Bronchial epithelial cell (primary cell): ENCODE data around the gene GPA33. TPM values are rescaled to one million over a fixed set of nuclear protein-coding genes. Genes with fewer than 3 reads are reported as not detected.
"Not testable (repeated sequence)": the region's sequence is repeated elsewhere in the genome, so short reads cannot be mapped to it uniquely, and the experiment has no call there.

Source experiments
- DNase-seq: peaks from one replicate; pipeline ENCODE4 v3.0.0-alpha.2; 2010; ENCODE audit warnings: low read depth
- FAIRE-seq: peaks from 2 replicates; lab custom pipeline; 2011; peaks lifted over from hg19 to GRCh38; lab: Jason Lieb, UNC
- H3K27me3 ChIP-seq: 2 replicates; pipeline ENCODE4 v1.5.1; 2011; ENCODE audit warnings: low read length; ENCODE audit not compliant: control insufficient read depth, insufficient read depth
- H3K36me3 ChIP-seq: 2 replicates; pipeline ENCODE4 v1.5.1; 2011; ENCODE audit warnings: low read length; ENCODE audit not compliant: control insufficient read depth, insufficient read depth
- H3K4me3 ChIP-seq: 2 replicates; pipeline ENCODE4 v1.5.1; 2011; ENCODE audit warnings: mild to moderate bottlenecking, low read depth, low read length, control low read depth
- CTCF ChIP-seq: IDR thresholded peaks from 2 replicates; pipeline ENCODE4 v1.5.1; 2011; ENCODE audit warnings: mild to moderate bottlenecking, moderate library complexity, low read length, control low read depth, inconsistent platforms; ENCODE audit not compliant: insufficient read depth, severe bottlenecking
- total RNA-seq: library from RNA; depleted of rRNA; stranded (reverse); fragments of >200 nt; gene quantifications from 2 replicates; pipeline ENCODE4 v1.2.1, GENCODE V29; 2014

The GPA33 gene
- total RNA-seq, 1 donor from 2014 or later, result not detected

DNA sequence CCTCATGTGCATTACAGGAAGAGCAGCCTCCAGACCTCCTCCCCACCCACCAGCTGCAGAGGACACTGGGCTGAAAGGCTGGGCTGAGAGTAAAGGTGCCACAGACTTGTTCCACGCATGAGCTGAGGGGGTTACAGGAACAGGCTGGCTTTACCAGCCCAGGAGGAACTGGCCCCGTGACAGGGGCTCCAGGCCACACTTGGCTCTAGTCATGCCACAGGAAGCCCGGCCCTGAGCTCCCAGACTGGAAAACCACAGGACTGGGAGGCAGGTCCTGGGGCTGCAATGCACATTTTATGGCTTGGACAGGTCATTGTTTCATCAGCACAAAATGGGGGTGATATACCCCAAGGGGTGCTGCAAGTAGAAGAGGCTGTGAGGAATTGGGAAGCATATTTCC lies 35.6 kb downstream of the GPA33 start:
- Histone ChIP-seq H3K36me3 (no peaks in the 10 kb centered on the region), H3K4me3 (no peak overlapping the region), H3K27me3 (no peaks in the 10 kb centered on the region)
- FAIRE-seq, result no peak
- TF ChIP-seq CTCF, result no peak
- no peak for DNase-seq

DNA sequence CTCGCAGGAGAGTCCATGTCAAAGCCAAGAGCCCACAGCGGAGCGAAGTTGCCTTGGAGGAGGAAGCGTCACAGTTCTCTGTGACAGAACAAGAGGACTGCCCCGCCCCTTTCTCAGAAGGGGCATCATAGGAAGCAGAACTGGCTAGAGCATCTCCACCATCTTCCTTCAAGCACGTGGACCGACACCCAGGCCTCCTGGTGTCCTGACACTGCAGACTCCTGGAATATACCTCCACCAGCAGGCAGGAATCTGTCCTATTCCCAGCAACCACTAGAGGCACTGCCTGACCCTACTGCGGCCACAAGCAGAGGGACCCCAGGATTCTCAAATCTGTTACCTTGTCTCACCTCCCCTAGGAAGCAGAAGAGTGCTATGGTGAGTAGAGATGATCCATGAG lies 37.8 kb downstream of the GPA33 start:
- FAIRE-seq, result no peak
- peak; percentile 13 for DNase-seq
- Histone ChIP-seq H3K27me3 (no peaks in the 10 kb centered on the region), H3K36me3 (no peaks in the 10 kb centered on the region), H3K4me3 (no peak overlapping the region)
- TF ChIP-seq CTCF, result peak; percentile 59

GRCh38 chr1:167051907-167052306 lies 38.3 kb downstream of the GPA33 start:
- Histone ChIP-seq H3K4me3 (no peak overlapping the region), H3K27me3 (no peaks in the 10 kb centered on the region), H3K36me3 (no peaks in the 10 kb centered on the region)
- DNase-seq, result no peak
- no peak for FAIRE-seq
- TF ChIP-seq CTCF, result no peak

DNA sequence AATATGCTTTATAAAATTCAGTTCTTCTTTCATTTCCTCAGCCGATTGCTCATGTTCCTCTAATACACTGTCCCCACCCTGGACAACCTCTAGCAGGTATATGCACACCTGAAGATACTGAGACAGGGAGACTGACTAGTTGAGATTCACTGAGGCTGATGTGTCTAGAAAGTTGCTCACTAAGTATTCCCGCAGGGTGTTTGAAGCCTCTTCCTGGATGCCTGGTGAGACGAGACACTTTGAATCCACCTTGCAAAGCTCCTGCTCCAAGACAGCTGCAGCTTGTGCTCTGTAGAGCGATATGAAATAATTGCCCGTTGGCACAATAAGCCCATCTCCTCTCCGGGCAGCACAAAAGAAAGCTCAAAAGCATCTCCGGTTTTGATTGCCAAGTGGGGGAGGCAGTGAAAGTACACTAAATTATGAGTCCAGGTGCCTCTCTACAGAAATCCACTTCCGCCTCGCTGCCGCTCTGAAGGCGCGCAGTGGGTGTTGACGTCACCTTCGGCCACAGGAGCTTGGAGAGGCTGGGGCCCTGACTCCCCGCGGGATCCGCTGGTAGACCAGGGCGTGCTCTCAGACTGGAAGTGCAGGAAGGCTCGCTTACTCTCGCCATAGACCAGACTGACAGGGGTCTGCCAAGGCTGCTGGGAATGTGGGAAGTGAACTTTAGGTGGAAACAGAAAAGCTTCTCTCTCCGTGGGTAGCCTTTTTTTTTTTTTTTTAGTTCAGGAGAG lies 46.3 kb downstream of the GPA33 start:
- no peak for TF ChIP-seq CTCF
- Histone ChIP-seq H3K4me3 (peak overlapping the region; percentile 34), H3K27me3 (no peaks in the 10 kb centered on the region), H3K36me3 (no peaks in the 10 kb centered on the region)
- DNase-seq (peak; percentile 71), FAIRE-seq (no peak)

DNA sequence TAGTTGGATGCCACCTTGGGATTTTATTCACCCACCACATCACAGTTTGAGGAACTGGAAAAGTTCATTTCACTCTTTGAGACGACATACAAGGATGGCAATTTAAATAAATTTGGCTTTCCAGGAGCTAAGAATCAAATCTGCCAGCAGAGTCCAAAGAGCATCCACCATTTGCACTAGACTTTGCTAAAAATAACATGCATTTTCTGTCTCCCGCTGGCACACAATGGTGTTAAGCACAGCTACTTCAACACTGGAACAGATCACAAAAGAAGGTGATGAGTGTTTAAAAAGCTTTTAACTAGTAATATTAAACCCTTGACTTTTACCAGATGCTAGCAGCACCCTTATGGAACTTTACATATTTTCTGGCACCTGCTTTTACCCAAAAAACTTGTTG lies 56.5 kb downstream of the GPA33 start:
- no peak for TF ChIP-seq CTCF

DNA sequence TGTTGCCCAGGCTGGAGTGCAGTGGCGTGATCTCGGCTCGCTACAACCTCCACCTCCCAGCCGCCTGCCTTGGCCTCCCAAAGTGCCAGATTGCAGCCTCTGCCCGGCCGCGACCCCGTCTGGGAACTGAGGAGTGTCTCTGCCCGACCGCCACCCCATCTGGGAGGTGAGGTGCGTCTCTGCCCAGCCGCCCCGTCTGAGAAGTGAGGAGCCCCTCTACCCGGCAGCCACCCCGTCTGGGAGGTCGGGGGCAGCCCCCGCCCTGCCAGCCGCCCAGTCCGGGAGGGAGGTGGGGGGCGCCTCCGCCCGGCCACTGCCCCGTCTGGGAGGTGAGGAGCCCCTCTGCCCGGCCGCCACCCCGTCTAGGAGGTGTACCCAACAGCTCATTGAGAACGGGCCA lies 60.6 kb downstream of the GPA33 start:
- DNase-seq, H3K4me3 ChIP-seq, FAIRE-seq, H3K36me3 ChIP-seq, H3K27me3 ChIP-seq: not testable (repeated sequence)

More for the DNA sequence above, 56.5 kb downstream of the GPA33 start:
- Histone ChIP-seq H3K27me3 (peaks cover 3% of the 10 kb centered on the region), H3K4me3 (no peak overlapping the region), H3K36me3 (no peaks in the 10 kb centered on the region)
- FAIRE-seq (peak; percentile 52), DNase-seq (no peak)
